ENCODE data around the gene PHYKPL.
A peak's percentile ranks its signal among the peaks of the same experiment; 100 is the strongest.

DNA sequence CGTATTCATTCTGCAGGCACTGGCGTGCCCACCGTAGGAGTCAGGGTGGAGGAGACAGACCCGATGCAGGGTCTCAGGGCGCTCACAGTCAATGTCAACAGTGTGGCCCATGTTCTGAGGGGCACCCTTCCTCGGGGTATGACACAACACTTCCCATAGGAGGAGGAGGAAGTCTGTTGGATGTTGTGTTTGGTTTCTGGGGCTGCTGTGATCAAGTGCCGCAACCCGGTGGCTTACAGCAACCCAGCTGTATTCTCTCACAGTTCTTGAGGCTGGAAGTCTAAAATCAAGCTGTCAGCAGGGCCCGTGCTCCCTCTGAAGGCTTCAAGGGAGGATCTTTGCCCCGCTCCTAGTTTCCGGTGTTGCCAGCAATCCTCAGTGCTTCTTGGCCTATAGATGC, 33.9 kb downstream of the PHYKPL start:
- TF ChIP-seq, protein P1, sequence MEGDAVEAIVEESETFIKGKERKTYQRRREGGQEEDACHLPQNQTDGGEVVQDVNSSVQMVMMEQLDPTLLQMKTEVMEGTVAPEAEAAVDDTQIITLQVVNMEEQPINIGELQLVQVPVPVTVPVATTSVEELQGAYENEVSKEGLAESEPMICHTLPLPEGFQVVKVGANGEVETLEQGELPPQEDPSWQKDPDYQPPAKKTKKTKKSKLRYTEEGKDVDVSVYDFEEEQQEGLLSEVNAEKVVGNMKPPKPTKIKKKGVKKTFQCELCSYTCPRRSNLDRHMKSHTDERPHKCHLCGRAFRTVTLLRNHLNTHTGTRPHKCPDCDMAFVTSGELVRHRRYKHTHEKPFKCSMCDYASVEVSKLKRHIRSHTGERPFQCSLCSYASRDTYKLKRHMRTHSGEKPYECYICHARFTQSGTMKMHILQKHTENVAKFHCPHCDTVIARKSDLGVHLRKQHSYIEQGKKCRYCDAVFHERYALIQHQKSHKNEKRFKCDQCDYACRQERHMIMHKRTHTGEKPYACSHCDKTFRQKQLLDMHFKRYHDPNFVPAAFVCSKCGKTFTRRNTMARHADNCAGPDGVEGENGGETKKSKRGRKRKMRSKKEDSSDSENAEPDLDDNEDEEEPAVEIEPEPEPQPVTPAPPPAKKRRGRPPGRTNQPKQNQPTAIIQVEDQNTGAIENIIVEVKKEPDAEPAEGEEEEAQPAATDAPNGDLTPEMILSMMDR (IDR thresholded peaks at IDR 0.05; ENCODE audit: insufficient read depth, low read length): no peak
- TF ChIP-seq POLR2AphosphoS5 (IDR thresholded peaks at IDR 0.05; ENCODE audit: low read depth): peak; percentile 28; the same call in 1 of the 2 replicates
- TF ChIP-seq SPI1 (IDR thresholded peaks at IDR 0.05; ENCODE audit: borderline replicate concordance, low read depth): no peak; the same call in 1 of the 2 replicates
